ENCODE results near the gene HYPK.

HYPK gene

DNA sequence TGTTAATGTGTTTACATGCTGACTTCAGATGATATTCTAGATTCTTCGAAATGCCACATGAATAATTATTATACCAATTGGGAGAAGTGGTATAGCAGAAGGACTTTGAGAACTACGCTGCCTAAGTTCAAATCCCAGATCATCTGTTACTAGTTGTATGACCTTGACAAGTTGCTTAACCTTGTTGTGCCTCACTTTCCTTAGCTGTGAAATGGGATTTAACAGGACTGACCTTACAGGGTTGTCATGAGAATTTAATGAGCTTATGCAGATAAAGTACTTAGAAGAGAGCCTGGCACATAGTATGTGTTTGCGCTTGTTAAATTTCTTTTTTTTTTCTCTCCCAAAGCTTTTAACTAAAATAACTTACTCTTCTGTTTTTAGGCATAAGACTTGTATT, 50.9 kb downstream of the HYPK start:
- no peak for DNase-seq (ENCODE audit: low read depth)

DNA sequence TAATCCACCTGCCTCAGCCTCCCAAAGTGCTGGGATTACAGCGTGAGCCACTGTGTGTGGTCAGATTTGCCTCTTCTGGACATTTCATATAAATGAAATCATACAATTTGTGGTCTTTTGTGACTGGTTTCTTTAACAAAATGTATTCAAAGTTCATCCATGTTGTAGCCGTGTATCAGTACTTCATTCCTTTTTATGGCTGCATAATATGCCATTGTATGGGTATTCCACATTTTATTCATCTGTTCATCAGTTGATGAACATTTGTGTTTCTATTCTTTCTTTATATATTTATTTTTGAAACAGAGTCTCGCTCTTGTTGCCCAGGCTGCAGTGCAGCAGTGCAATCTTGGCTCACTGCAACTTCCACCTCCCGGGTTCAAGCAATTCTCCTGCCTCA, 52.2 kb downstream of the HYPK start:
- DNase-seq (ENCODE audit: low read depth) = no peak
